K562 (cell line): ENCODE data around the gene SLC1A5. TPM values are rescaled to one million over a fixed set of nuclear protein-coding genes. Genes with fewer than 3 reads are reported as not detected.
A peak's percentile ranks its signal among the peaks of the same experiment; 100 is the strongest.

Source experiments
- ARID3A ChIP-seq: IDR thresholded peaks from 2 replicates; pipeline ENCODE4 v1.6.1; 2012; ENCODE audit warnings: low read depth, low read length, improper control_type of control experiment, borderline replicate concordance
- ETV1 ChIP-seq: fragments of 450-650 bp; conservative IDR thresholded peaks from 2 replicates; pipeline ENCODE4 v1.6.1; 2016; ENCODE audit warnings: missing genetic modification characterization, control low read depth, low read depth, missing compliant biosample characterization
- GABPB1 ChIP-seq: sonication (generic); formaldehyde crosslinking; IDR thresholded peaks from 2 replicates; pipeline ENCODE4 v1.8.0; 2022; ENCODE audit warnings: mild to moderate bottlenecking, missing genetic modification reagents
- HDGF ChIP-seq: fragments of 450-650 bp; IDR thresholded peaks from 2 replicates; pipeline ENCODE4 v1.6.1; 2016
- HMGXB4 ChIP-seq: sonication (generic); formaldehyde crosslinking; IDR thresholded peaks from 2 replicates; pipeline ENCODE4 v1.8.1; 2023; ENCODE audit warnings: mild to moderate bottlenecking, missing genetic modification reagents
- L3MBTL2 ChIP-seq: fragments of 450-650 bp; IDR thresholded peaks from 2 replicates; pipeline ENCODE4 v1.6.1; 2016; ENCODE audit warnings: mild to moderate bottlenecking, moderate library complexity
- MLLT1 ChIP-seq, 2 experiments: fragments of 450-650 bp; IDR thresholded peaks; 2 replicates each; pipeline ENCODE4 v1.6.1; 2016
- NR1H2 ChIP-seq: sonication (generic); formaldehyde crosslinking; IDR thresholded peaks from 2 replicates; pipeline ENCODE4 v1.4.0; 2020; ENCODE audit warnings: mild to moderate bottlenecking, missing genetic modification reagents
- POLR2AphosphoS5 ChIP-seq: IDR thresholded peaks from 2 replicates; pipeline ENCODE4 v1.6.1; 2011; ENCODE audit warnings: mild to moderate bottlenecking, low read depth, low read length, moderate library complexity; ENCODE audit not compliant: control insufficient read depth, insufficient read depth
- POLR2B ChIP-seq: fragments of 450-650 bp; IDR thresholded peaks from 2 replicates; pipeline ENCODE4 v1.6.1; 2018; ENCODE audit warnings: low read depth; ENCODE audit not compliant: partially characterized antibody
- RCOR1 ChIP-seq, 2 experiments: IDR thresholded peaks; 2 replicates each; pipeline ENCODE4 v1.6.1; 2012; ENCODE audit warnings: low read depth in 2 of 2, low read length in 2 of 2, borderline replicate concordance in 1 of 2, improper control_type of control experiment in 1 of 2
- TCF7L2 ChIP-seq: fragments of 150-350 bp; IDR thresholded peaks from 2 replicates; pipeline ENCODE4 v1.6.1; 2016; ENCODE audit warnings: low read depth, mild to moderate bottlenecking, low read length, moderate library complexity
- ZNF133 ChIP-seq: fragments of 250-450 bp; sonication (Bioruptor Pico); IDR thresholded peaks from 2 replicates; pipeline ENCODE4 v1.4.0; 2020; ENCODE audit warnings: mild to moderate bottlenecking
- ZNF175 ChIP-seq: fragments of 200-800 bp; sonication (Bioruptor generic); IDR thresholded peaks from 2 replicates; pipeline ENCODE4 v1.6.1; 2016; ENCODE audit warnings: low read depth, mild to moderate bottlenecking, missing genetic modification characterization, missing compliant biosample characterization
- ZNF23 ChIP-seq: fragments of 250-450 bp; sonication (Bioruptor Pico); IDR thresholded peaks from 2 replicates; pipeline ENCODE4 v1.4.0; 2020; ENCODE audit warnings: mild to moderate bottlenecking
- ZNF274 ChIP-seq: IDR thresholded peaks from 2 replicates; pipeline ENCODE4 v1.6.1; 2011; ENCODE audit warnings: low read depth, mild to moderate bottlenecking, low read length, moderate library complexity, borderline replicate concordance
- ZNF57 ChIP-seq: fragments of 450-650 bp; formaldehyde crosslinking; IDR thresholded peaks from 2 replicates; pipeline ENCODE4 v1.4.0; 2020; ENCODE audit warnings: mild to moderate bottlenecking, moderate library complexity
- ZNF609 ChIP-seq: sonication (generic); formaldehyde crosslinking; IDR thresholded peaks from 2 replicates; pipeline ENCODE4 v1.8.1; 2023; ENCODE audit warnings: missing genetic modification reagents, mild to moderate bottlenecking, borderline replicate concordance
- polyA plus RNA-seq, 8 experiments: library from polyadenylated mRNA; depleted of rRNA in 4 of 8; stranded (reverse) in 5 of 8; unstranded in 3 of 8; fragments of >200 nt; fragmentation: Nextera tagmentation in 2 of 8; fragmentation: Illumina TruSeq in 1 of 8; extraction: Ambion mirVana in 2 of 8; extraction: Trizol in 1 of 8; gene quantifications; 2 replicates each; pipeline versions ENCODE4 v1.2.1 to v1.2.3, GENCODE V29; 2011 to 2014; ENCODE audit warnings: inconsistent platforms in 1 of 8, missing spikeins in 1 of 8
- total RNA-seq, 7 experiments: library from RNA; depleted of rRNA in 6 of 7; stranded (reverse); fragments of >200 nt in 6 of 7; fragmentation: Illumina TruSeq in 2 of 7; extraction: Trizol in 2 of 7; gene quantifications; 2 replicates each; pipeline versions ENCODE4 v1.2.1 to v1.2.3, GENCODE V29; 2011 to 2021; ENCODE audit warnings: low replicate concordance in 1 of 7

The SLC1A5 gene
- total and polyA plus RNA-seq, 9 of the 15 experiments (the other 6 are each of a cell fraction or from before 2014, with no cell fraction given) = 31.2 to 417 (median 134) TPM

- TF ChIP-seq MLLT1 (IDR thresholded peaks at IDR 0.05) (peak; percentile 86 to 93), ZNF57 (CRISPR knock-in tag) (no peak), ARID3A (peak; percentile 47; the same call in 1 of the 2 replicates), NR1H2 (peak; percentile 94), ZNF175 (CRISPR knock-in tag) (0 out of 2 replicates have a peak, but pooled peaks have one; percentile 28), HMGXB4 (CRISPR knock-in tag) (no peak), POLR2AphosphoS5 (peak; percentile 99), HDGF (no peak), ZNF23 (CRISPR knock-in tag) (no peak), ZNF274 (no peak), ETV1 (peak; percentile 72), POLR2B (peak; percentile 99), TCF7L2 (0 out of 2 replicates have a peak, but pooled peaks have one; percentile 15), ZNF609 (0 out of 2 replicates have a peak, but pooled peaks have one; percentile 45), RCOR1 (IDR thresholded peaks at IDR 0.05; ENCODE audit: borderline replicate concordance in 1 of 2, low read depth in 2 of 2, low read length in 2 of 2) (peak; percentile 8 to 37; a peak in 3 of 4 replicates), L3MBTL2 (peak; percentile 99), ZNF133 (no peak), GABPB1 (CRISPR knock-in tag) (peak; percentile 83)
Measured at GRCh38 chr19:46788262-46788967, at the start of gene SLC1A5 (continued).
